Omental fat pad (tissue), 4 donors: ENCODE results near the gene MOK. TPM values are rescaled to one million over a fixed set of nuclear protein-coding genes. Genes with fewer than 3 reads are reported as not detected.

Experiments
- ATAC-seq: fragments of 150-250 bp; one replicate; pipeline ENCODE4 v1.9.1; 2016; ENCODE audit warnings: mild to moderate bottlenecking, moderate library complexity; ENCODE audit not compliant: low FRiP score
- DNase-seq: peaks from one replicate; pipeline ENCODE4 v3.0.0-alpha.2; 2019; ENCODE audit warnings: low spot score
- CTCF ChIP-seq, 3 donors: fragments of 450-650 bp; IDR thresholded peaks; one replicate each; pipeline ENCODE4 v1.5.1; 2016 to 2017; ENCODE audit warnings: antibody characterized with exemption in 3 of 3, mild to moderate bottlenecking in 3 of 3, moderate library complexity in 2 of 3
- total RNA-seq, 4 donors: library from RNA; depleted of rRNA; stranded (reverse); fragments of >200 nt; gene quantifications; one replicate each; pipeline ENCODE4 v1.1.0, GENCODE V29; 2016

MOK gene
- total RNA-seq, 4 donors from 2014 or later: 11.6 to 21.9 (median 12.6) TPM

GRCh38 chr14:102236026-102236425 is 68.9 kb downstream of the MOK start:
- TF ChIP-seq CTCF (IDR thresholded peaks at IDR 0.05): no peak
- ATAC-seq: no peak
- DNase-seq: no peak

- peak; percentile 97 for ATAC-seq
Measured at GRCh38 chr14:102235275-102235897, 69.6 kb downstream of the MOK start.

DNA sequence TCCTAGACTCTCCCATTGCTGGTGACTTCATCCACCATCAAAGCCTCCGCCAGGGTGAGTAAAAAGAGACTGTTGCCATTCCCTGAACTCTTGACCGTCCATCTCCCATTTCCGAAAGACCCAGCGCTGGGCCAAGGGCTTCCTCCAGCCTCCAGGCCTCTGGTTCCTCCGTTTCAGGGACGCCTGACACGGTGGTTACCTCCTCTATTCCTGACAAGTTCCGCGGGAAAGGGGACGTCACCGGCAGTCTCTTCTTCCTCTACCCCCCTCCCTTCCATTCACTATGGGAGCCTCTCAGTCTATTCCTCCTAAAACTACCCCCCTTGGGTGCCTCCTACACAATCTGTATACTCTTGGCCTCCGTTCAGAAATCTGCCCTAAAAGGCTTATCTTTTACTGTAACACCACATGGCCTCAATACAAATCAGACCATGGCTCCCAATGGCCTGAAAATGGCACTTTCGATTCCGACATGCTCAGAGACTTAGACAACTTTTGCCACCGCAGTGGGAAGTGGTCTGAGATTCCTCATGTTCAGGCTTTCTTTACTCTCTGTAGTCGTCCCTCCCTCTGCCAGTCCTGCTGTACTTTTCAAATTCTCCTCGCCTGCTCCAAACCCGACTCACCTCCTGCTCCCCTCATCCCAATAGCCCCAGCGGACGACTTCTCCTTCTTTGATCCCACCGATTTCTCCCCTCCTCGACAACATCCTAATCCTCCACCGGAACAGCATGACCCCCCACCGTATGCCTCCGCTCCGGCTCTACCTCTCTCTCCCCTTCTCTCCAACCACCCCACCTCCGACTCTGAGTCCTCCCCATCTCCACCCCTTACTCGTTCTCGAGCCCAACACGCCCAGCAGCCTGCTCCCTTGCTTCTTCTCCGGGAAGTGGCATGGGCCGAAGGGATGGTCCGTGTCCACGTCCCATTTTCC is 70.4 kb downstream of the MOK start:
- DNase-seq: no peak
- no peak for ATAC-seq
- TF ChIP-seq CTCF (IDR thresholded peaks at IDR 0.05): no peak

More at GRCh38 chr14:102235275-102235897, 69.6 kb downstream of the MOK start:
- peak in 2 of 3 donors; percentile 24 to 49 for TF ChIP-seq CTCF (IDR thresholded peaks at IDR 0.05)
- peak; percentile 84 for DNase-seq

DNA sequence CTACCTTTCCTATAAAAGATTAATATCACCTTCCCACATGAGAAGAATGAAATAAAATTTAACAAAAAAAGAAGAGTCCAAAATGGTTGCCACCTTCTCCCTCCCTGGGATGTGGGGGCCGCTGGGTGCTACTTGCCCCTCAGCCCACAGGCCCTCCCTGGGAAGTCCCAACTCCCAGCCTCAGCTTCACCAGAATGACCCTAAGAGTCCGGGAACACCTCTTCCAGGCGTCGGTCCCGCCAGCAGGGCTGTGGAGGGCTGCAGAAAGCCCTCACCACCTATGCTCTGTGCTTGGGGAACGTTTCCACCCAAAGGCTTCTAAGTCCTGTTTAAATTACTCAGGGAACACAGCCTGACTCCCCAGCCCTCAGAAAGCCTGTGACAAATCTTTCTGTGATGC is 71.9 kb downstream of the MOK start:
- ATAC-seq (no peak), DNase-seq (no peak)
- no peak for TF ChIP-seq CTCF (IDR thresholded peaks at IDR 0.05)

- ATAC-seq (no peak), DNase-seq (no peak)
- no peak for TF ChIP-seq CTCF (IDR thresholded peaks at IDR 0.05)
Measured at GRCh38 chr14:102232348-102232625, 72.7 kb downstream of the MOK start.

DNA sequence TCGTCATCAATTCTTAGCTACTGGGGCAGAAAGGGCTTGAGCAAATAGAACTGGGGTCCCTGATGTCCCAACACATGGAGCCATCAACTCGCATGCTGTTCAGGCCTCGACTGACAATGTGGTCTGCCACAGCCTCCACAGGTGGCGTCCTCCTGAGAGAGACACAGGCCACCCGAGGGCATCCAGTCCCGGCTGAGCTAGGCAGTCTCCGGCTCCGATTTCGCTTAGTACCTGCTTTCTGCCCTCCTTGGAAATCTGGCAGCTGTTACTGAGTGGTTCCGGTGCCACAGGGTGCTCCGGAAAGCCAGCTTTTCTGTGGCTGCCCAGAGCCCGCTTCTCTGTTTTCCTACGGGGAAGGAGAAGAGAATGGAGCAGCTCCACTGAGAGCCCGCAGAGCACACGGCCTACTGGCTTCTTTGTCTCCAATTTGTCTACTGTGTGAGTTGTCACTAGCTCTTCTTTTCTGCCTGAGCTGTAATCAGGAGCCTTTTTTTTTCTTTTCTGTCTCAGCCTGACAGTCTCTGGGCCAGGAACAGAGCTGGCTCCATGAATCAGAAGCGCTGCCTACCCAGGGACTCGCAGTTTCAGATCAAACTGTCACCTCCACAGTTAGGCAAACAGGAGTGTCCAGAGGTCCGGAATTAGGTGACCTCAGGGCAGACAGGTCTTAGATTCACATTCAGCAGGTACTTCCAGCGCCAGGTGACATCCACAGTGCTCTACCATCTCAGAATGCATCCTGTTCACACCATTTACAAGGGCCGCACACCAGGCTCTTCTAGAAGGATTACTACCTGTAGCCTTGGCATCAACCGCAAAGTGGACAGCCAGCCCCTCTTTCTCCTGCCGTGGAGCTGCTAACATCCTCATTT is 73.3 kb downstream of the MOK start:
- TF ChIP-seq CTCF (IDR thresholded peaks at IDR 0.05): no peak
- DNase-seq (no peak), ATAC-seq (no peak)
